K562 (cell line): ENCODE measurements around the gene PGLYRP1. TPM values are rescaled to one million over a fixed set of nuclear protein-coding genes. Genes with fewer than 3 reads are reported as not detected.

Experiments used
- ATAC-seq: fragments of 200-7000 bp; cut with Tn5 transposase; 3 replicates; pipeline ENCODE4 v1.9.1; 2020; ENCODE audit warnings: moderate library complexity
- BruUV-seq: library from RNA; stranded (reverse); fragments of 400-500 nt; replicated peaks from 2 replicates; lab custom pipeline; 2021; lab: Mats Ljungman, UMichigan
- CTCF ChIA-PET: fragments of 300-600 bp; formaldehyde crosslinking; extraction: SDS; loops from one replicate; lab custom pipeline; 2021; ENCODE audit warnings: low intra/inter-chr PET ratio; lab: Yijun Ruan, JAX
- POLR2A ChIA-PET: fragments of 300-600, 350-650 bp; sonication (Branson Sonifier 250); formaldehyde crosslinking; extraction: SDS; loops from one replicate; lab custom pipeline; 2021; ENCODE audit warnings: antibody characterized with exemption, inconsistent platforms; lab: Yijun Ruan, JAX
- DNase-seq, 4 experiments: peaks; one replicate each; pipeline versions ENCODE4 v3.0.0 to v3.0.0-alpha.2; 2011 to 2018; ENCODE audit warnings: low spot score in 3 of 4, mixed read lengths in 3 of 4; ENCODE audit errors: extremely low read depth in 1 of 4
- FAIRE-seq: peaks from 2 replicates; lab custom pipeline; 2011; peaks lifted over from hg19 to GRCh38; lab: Jason Lieb, UNC
- H2AFZ ChIP-seq: 2 replicates; pipeline ENCODE4 v1.6.0; 2011; ENCODE audit warnings: low read depth, low read length, control low read depth, inconsistent platforms
- H3K27ac ChIP-seq: fragments of 200-600 bp; 3 replicates; pipeline ENCODE4 v1.8.0; 2011; ENCODE audit warnings: low read depth, mild to moderate bottlenecking, control low read depth, inconsistent platforms, low read length, moderate library complexity, mixed read lengths; ENCODE audit errors: extremely low read depth
- H3K27me3 ChIP-seq, 2 experiments: fragments of 300-600 bp in 1 of 2; 2 replicates in 1 of 2; 3 replicates in 1 of 2; pipeline versions ENCODE4 v1.6.0 to v1.8.0; 2011; ENCODE audit warnings: inconsistent platforms in 2 of 2, low read length in 2 of 2, mild to moderate bottlenecking in 1 of 2, mixed read lengths in 1 of 2, moderate library complexity in 1 of 2; ENCODE audit not compliant: control insufficient read depth in 2 of 2, insufficient read depth in 2 of 2
- H3K36me3 ChIP-seq: fragments of 300-600 bp; 3 replicates; pipeline ENCODE4 v1.8.0; 2011; ENCODE audit warnings: mild to moderate bottlenecking, low read length, inconsistent platforms; ENCODE audit not compliant: control insufficient read depth, insufficient read depth
- H3K4me1 ChIP-seq, 2 experiments: fragments of 200-600 bp in 1 of 2; replicated peaks in 1 of 2; 2 replicates in 1 of 2; 3 replicates in 1 of 2; pipeline versions ENCODE4 v1.5.1 to v1.8.0; 2011; ENCODE audit warnings: inconsistent platforms in 2 of 2, low read length in 2 of 2, mild to moderate bottlenecking in 1 of 2, mixed read lengths in 1 of 2, moderate library complexity in 1 of 2; ENCODE audit not compliant: control insufficient read depth in 2 of 2, insufficient read depth in 2 of 2
- H3K4me2 ChIP-seq: 2 replicates; pipeline ENCODE4 v1.6.1; 2011; ENCODE audit warnings: low read length, control low read depth, inconsistent platforms, mixed read lengths; ENCODE audit not compliant: insufficient read depth
- H3K4me3 ChIP-seq: fragments of 200-600 bp; sonication (generic), shearing (Covaris generic); 2 replicates; pipeline ENCODE4 v1.5.1; 2016; ENCODE audit warnings: control low read depth, inconsistent platforms
- H3K79me2 ChIP-seq: fragments of 200-600 bp; 3 replicates; pipeline ENCODE4 v1.8.0; 2011; ENCODE audit warnings: low read length, inconsistent platforms; ENCODE audit not compliant: control insufficient read depth, insufficient read depth
- H3K9ac ChIP-seq, 2 experiments: 2 replicates each; pipeline versions ENCODE4 v1.6.0 to v1.6.1; 2011; ENCODE audit warnings: low read depth in 2 of 2, low read length in 2 of 2, control low read depth in 1 of 2, inconsistent platforms in 1 of 2, mild to moderate bottlenecking in 1 of 2, mixed read lengths in 1 of 2; ENCODE audit not compliant: insufficient read depth in 1 of 2
- H3K9me1 ChIP-seq: one replicate; pipeline ENCODE4 v1.6.0; 2011; ENCODE audit warnings: inconsistent platforms, mild to moderate bottlenecking, low read length, moderate library complexity; ENCODE audit not compliant: control insufficient read depth, insufficient read depth
- H3K9me3 ChIP-seq: replicated peaks from 2 replicates; pipeline ENCODE4 v1.5.1; 2011; ENCODE audit warnings: low read depth, low read length, inconsistent platforms; ENCODE audit not compliant: control insufficient read depth, insufficient read depth
- H4K20me1 ChIP-seq: replicated peaks from 2 replicates; pipeline ENCODE4 v1.6.1; 2011; ENCODE audit warnings: low read length, inconsistent platforms, mixed read lengths; ENCODE audit not compliant: control insufficient read depth, insufficient read depth
- HDAC6 ChIP-seq: IDR thresholded peaks from 2 replicates; pipeline ENCODE4 v1.6.1; 2012; ENCODE audit warnings: low read depth, mild to moderate bottlenecking, control low read depth, inconsistent platforms, low read length, moderate library complexity
- MCM5 ChIP-seq: fragments of 450-650 bp; IDR thresholded peaks from 2 replicates; pipeline ENCODE4 v1.6.1; 2016; ENCODE audit warnings: low read depth
- NCOR1 ChIP-seq: fragments of 450-650 bp; IDR thresholded peaks from 2 replicates; pipeline ENCODE4 v1.6.1; 2016; ENCODE audit warnings: mild to moderate bottlenecking, moderate library complexity
- NR2F6 ChIP-seq: fragments of 450-650 bp; formaldehyde crosslinking; IDR thresholded peaks from 2 replicates; pipeline ENCODE4 v1.4.0; 2020; ENCODE audit warnings: mild to moderate bottlenecking
- PHF20 ChIP-seq: fragments of 450-650 bp; IDR thresholded peaks from 2 replicates; pipeline ENCODE4 v1.6.1; 2018; ENCODE audit not compliant: partially characterized antibody
- TBL1XR1 ChIP-seq, 2 experiments: IDR thresholded peaks; 2 replicates each; pipeline ENCODE4 v1.6.1; 2012; ENCODE audit warnings: improper control_type of control experiment in 2 of 2, low read length in 2 of 2, mild to moderate bottlenecking in 1 of 2
- ZNF184 ChIP-seq: sonication (generic); formaldehyde crosslinking; IDR thresholded peaks from 2 replicates; pipeline ENCODE4 v1.5.0; 2020; ENCODE audit warnings: missing genetic modification reagents
- WGBS: fragments of 100-300 bp; shearing (Covaris generic); methylation state at CpG from one replicate; pipeline ENCODE4 v1.1.6; 2016; ENCODE audit warnings: low coverage, mixed read lengths; ENCODE audit not compliant: insufficient coverage; ENCODE audit errors: missing lambda C conversion rate; 5-methylcytosine and 5-hydroxymethylcytosine counted together
- in situ Hi-C: fragments of 300-500 bp; cut with MboI; formaldehyde crosslinking; loops from 4 replicates; pipeline ENCODE4 v1.15.0; 2018; ENCODE audit warnings: inconsistent platforms, mixed read lengths
- intact Hi-C: fragments of 100-400 bp; cut with micrococcal nuclease; formaldehyde crosslinking; loops from 2 replicates; pipeline ENCODE4 v1.14.2; 2022
- polyA plus RNA-seq, 8 experiments: library from polyadenylated mRNA; depleted of rRNA in 4 of 8; stranded (reverse) in 5 of 8; unstranded in 3 of 8; fragments of >200 nt; fragmentation: Nextera tagmentation in 2 of 8; fragmentation: Illumina TruSeq in 1 of 8; extraction: Ambion mirVana in 2 of 8; extraction: Trizol in 1 of 8; gene quantifications; 2 replicates each; pipeline versions ENCODE4 v1.2.1 to v1.2.3, GENCODE V29; 2011 to 2014; ENCODE audit warnings: inconsistent platforms in 1 of 8, missing spikeins in 1 of 8
- total RNA-seq, 7 experiments: library from RNA; depleted of rRNA in 6 of 7; stranded (reverse); fragments of >200 nt in 6 of 7; fragmentation: Illumina TruSeq in 2 of 7; extraction: Trizol in 2 of 7; gene quantifications; 2 replicates each; pipeline versions ENCODE4 v1.2.1 to v1.2.3, GENCODE V29; 2011 to 2021; ENCODE audit warnings: low replicate concordance in 1 of 7
- TF ChIP-seq, protein P1 (sequence below): sonication (generic); formaldehyde crosslinking; IDR thresholded peaks from 2 replicates; pipeline ENCODE4 v1.8.0; 2022; ENCODE audit warnings: mild to moderate bottlenecking, missing genetic modification reagents
- TF ChIP-seq, protein P2 (sequence below): fragments of 250-450 bp; sonication (Bioruptor Pico); IDR thresholded peaks from 2 replicates; pipeline ENCODE4 v1.4.0; 2020

PGLYRP1 gene
- total and polyA plus RNA-seq, 9 of the 15 experiments (the other 6 are each of a cell fraction or from before 2014, with no cell fraction given): not detected

DNA sequence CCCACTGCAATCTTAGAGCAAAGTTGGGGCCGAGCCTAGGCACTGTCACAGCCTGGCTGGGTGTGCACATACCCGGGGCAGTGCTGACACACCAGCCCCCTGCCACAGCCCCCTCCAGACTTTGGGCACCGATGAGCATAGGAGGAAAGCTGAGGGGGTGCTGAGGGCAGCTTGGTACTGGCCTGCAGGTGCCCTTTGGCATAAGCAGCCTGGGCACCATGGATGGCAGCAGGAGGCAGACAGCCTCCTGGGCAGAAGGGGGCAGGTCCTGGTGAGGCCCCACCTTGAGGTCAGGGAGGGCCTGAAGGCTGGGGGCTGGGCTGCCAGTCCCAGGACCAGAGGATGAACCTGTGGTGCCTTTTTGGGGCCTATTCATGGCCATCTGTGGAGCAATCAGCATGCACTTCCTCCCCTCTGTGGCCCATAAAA is 9.8 kb upstream of the PGLYRP1 start:
- H3K36me3 ChIP-seq: no peaks in the 10 kb centered on the region
- H3K4me3 ChIP-seq: no peak overlapping the region
- peaks cover 2 to 31% of the 10 kb centered on the region in 2 experiments; a peak in 2 of 5 replicates for H3K27me3 ChIP-seq
- CTCF ChIA-PET: no interaction called here
- no peaks in the 10 kb centered on the region for H3K4me1 ChIP-seq
- TF ChIP-seq, protein P1, sequence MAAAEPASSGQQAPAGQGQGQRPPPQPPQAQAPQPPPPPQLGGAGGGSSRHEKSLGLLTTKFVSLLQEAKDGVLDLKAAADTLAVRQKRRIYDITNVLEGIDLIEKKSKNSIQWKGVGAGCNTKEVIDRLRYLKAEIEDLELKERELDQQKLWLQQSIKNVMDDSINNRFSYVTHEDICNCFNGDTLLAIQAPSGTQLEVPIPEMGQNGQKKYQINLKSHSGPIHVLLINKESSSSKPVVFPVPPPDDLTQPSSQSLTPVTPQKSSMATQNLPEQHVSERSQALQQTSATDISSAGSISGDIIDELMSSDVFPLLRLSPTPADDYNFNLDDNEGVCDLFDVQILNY (CRISPR knock-in tag): no peak
- TF ChIP-seq, protein P2, sequence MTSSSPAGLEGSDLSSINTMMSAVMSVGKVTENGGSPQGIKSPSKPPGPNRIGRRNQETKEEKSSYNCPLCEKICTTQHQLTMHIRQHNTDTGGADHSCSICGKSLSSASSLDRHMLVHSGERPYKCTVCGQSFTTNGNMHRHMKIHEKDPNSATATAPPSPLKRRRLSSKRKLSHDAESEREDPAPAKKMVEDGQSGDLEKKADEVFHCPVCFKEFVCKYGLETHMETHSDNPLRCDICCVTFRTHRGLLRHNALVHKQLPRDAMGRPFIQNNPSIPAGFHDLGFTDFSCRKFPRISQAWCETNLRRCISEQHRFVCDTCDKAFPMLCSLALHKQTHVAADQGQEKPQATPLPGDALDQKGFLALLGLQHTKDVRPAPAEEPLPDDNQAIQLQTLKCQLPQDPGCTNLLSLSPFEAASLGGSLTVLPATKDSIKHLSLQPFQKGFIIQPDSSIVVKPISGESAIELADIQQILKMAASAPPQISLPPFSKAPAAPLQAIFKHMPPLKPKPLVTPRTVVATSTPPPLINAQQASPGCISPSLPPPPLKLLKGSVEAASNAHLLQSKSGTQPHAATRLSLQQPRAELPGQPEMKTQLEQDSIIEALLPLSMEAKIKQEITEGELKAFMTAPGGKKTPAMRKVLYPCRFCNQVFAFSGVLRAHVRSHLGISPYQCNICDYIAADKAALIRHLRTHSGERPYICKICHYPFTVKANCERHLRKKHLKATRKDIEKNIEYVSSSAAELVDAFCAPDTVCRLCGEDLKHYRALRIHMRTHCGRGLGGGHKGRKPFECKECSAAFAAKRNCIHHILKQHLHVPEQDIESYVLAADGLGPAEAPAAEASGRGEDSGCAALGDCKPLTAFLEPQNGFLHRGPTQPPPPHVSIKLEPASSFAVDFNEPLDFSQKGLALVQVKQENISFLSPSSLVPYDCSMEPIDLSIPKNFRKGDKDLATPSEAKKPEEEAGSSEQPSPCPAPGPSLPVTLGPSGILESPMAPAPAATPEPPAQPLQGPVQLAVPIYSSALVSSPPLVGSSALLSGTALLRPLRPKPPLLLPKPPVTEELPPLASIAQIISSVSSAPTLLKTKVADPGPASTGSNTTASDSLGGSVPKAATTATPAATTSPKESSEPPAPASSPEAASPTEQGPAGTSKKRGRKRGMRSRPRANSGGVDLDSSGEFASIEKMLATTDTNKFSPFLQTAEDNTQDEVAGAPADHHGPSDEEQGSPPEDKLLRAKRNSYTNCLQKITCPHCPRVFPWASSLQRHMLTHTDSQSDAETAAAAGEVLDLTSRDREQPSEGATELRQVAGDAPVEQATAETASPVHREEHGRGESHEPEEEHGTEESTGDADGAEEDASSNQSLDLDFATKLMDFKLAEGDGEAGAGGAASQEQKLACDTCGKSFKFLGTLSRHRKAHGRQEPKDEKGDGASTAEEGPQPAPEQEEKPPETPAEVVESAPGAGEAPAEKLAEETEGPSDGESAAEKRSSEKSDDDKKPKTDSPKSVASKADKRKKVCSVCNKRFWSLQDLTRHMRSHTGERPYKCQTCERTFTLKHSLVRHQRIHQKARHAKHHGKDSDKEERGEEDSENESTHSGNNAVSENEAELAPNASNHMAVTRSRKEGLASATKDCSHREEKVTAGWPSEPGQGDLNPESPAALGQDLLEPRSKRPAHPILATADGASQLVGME (CRISPR knock-in tag): no peak
- TF ChIP-seq NCOR1: no peak
- TF ChIP-seq TBL1XR1 (IDR thresholded peaks at IDR 0.05; ENCODE audit: low read length in 2 of 2): no peak
- TF ChIP-seq ZNF184: no peak
- TF ChIP-seq MCM5: no peak
- no peak for TF ChIP-seq NR2F6 (CRISPR knock-in tag)
- TF ChIP-seq HDAC6: no peak
- no peak for TF ChIP-seq PHF20
- no peaks in the 10 kb centered on the region for H3K9me3 ChIP-seq
- intact Hi-C loops: no loop called here
- ATAC-seq (no peak), FAIRE-seq (no peak), DNase-seq (no peak)
- POLR2A ChIA-PET: interaction anchor here (0.6 to 1.0 kb wide), 3 partner anchors 23 to 250 kb away, joined by 3 read pairs; no protein-coding TSS in a partner anchor
- no peak overlapping the region for H3K27ac ChIP-seq
- in situ Hi-C loops: no loop called here
- BruUV-seq: no TSS peak
- no peak overlapping the region for H3K9ac ChIP-seq
- 3% methylated on average over 3 of the region's 3 CpGs for WGBS
- H3K9me1 ChIP-seq: no peaks in the 10 kb centered on the region
- no peak overlapping the region for H2AFZ ChIP-seq
- no peaks in the 10 kb centered on the region for H3K79me2 ChIP-seq
- H3K4me2 ChIP-seq: no peak overlapping the region
- H4K20me1 ChIP-seq: no peaks in the 10 kb centered on the region
